SU-DHL-6 (cell line): ENCODE measurements around the gene OSBPL10.

Experiments used
- H2AFZ ChIP-seq: fragments of 200-600 bp; sonication (generic); 2 replicates; pipeline ENCODE4 v1.6.1; 2014; ENCODE audit warnings: low read depth, mild to moderate bottlenecking, moderate library complexity, mixed read lengths, antibody characterized with exemption, low read length; ENCODE audit not compliant: severe bottlenecking
- H3F3A ChIP-seq: fragments of 200-600 bp; shearing (Covaris generic); 2 replicates; pipeline ENCODE4 v1.6.0; 2016; ENCODE audit warnings: antibody characterized with exemption, mild to moderate bottlenecking; ENCODE audit not compliant: insufficient read depth
- H3K27ac ChIP-seq: fragments of 200-600 bp; sonication (generic); 2 replicates; pipeline ENCODE4 v1.5.1; 2016; ENCODE audit warnings: low read depth, mild to moderate bottlenecking, low read length, moderate library complexity, mixed read lengths
- H3K27me3 ChIP-seq: fragments of 200-600 bp; sonication (generic), shearing (Covaris generic); 2 replicates; pipeline ENCODE4 v1.6.0; 2014; ENCODE audit warnings: mild to moderate bottlenecking, low read length
- H3K36me3 ChIP-seq: fragments of 200-600 bp; sonication (generic); 2 replicates; pipeline ENCODE4 v1.6.1; 2014; ENCODE audit warnings: mild to moderate bottlenecking, low read length, mixed read lengths
- H3K4me2 ChIP-seq: fragments of 300-600, 200-600 bp; shearing (Covaris generic), sonication (generic); 2 replicates; pipeline ENCODE4 v1.6.0; 2014; ENCODE audit warnings: low read length, low read depth, mild to moderate bottlenecking; ENCODE audit not compliant: poor library complexity, severe bottlenecking
- H3K4me3 ChIP-seq: fragments of 200-600 bp; sonication (generic); 2 replicates; pipeline ENCODE4 v1.5.1; 2014; ENCODE audit warnings: antibody characterized with exemption, low read length, mild to moderate bottlenecking, mixed read lengths; ENCODE audit not compliant: insufficient read depth, poor library complexity, severe bottlenecking
- H3K79me2 ChIP-seq: fragments of 200-600 bp; sonication (generic); 2 replicates; pipeline ENCODE4 v1.6.1; 2014; ENCODE audit warnings: mild to moderate bottlenecking, low read length, moderate library complexity; ENCODE audit not compliant: insufficient read depth
- H3K9ac ChIP-seq: fragments of 200-600 bp; sonication (generic); 2 replicates; pipeline ENCODE4 v1.7.0; 2014; ENCODE audit warnings: mild to moderate bottlenecking, low read length
- H3K9me2 ChIP-seq: fragments of 200-600 bp; sonication (generic); replicated peaks from 2 replicates; pipeline ENCODE4 v1.6.1; 2014; ENCODE audit warnings: low read length; ENCODE audit not compliant: insufficient read depth
- H3K9me3 ChIP-seq: fragments of 200-600 bp; sonication (generic); 2 replicates; pipeline ENCODE4 v1.6.1; 2014; ENCODE audit warnings: low read length, mixed read lengths; ENCODE audit not compliant: insufficient read depth
- H4K20me1 ChIP-seq: fragments of 200-600 bp; sonication (generic); 2 replicates; pipeline ENCODE4 v1.6.1; 2014; ENCODE audit warnings: low read depth, mild to moderate bottlenecking, antibody characterized with exemption, low read length, moderate library complexity, mixed read lengths
- EZH2phosphoT487 ChIP-seq: fragments of 200-600 bp; sonication (generic), shearing (Covaris generic); conservative IDR thresholded peaks from 2 replicates; pipeline ENCODE4 v1.6.1; 2018; ENCODE audit warnings: mild to moderate bottlenecking, antibody characterized with exemption, low read length, moderate library complexity, mixed read lengths
- TF ChIP-seq, protein P1 (sequence below): fragments of 200-600 bp; sonication (generic); IDR thresholded peaks from one replicate; pipeline ENCODE4 v1.5.1; 2017; ENCODE audit warnings: antibody characterized with exemption, mild to moderate bottlenecking, low read length, moderate library complexity; ENCODE audit not compliant: insufficient read depth, poor library complexity, severe bottlenecking

The OSBPL10 gene

DNA sequence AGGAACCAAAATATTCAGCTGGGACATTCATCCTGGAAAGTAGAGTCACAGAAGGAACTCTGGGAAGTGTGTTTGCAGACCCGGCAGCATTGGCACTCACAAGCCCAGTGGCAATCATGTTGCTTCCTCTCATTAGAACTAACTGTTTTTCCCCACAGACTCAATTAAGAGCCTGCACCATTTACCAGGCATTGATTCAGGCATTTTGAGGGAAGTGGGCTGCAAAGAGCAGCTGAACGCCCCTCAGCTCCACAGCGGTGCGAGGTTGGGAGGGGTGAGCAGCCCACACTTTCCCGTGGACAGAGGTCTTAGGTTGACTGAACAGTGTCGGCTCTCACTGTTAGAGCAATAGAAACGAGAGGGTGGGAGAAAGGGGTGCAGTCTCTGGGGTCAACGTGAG is 304.5 kb downstream of the OSBPL10 start:
- TF ChIP-seq EZH2phosphoT487 = no peak
- TF ChIP-seq, protein P1, sequence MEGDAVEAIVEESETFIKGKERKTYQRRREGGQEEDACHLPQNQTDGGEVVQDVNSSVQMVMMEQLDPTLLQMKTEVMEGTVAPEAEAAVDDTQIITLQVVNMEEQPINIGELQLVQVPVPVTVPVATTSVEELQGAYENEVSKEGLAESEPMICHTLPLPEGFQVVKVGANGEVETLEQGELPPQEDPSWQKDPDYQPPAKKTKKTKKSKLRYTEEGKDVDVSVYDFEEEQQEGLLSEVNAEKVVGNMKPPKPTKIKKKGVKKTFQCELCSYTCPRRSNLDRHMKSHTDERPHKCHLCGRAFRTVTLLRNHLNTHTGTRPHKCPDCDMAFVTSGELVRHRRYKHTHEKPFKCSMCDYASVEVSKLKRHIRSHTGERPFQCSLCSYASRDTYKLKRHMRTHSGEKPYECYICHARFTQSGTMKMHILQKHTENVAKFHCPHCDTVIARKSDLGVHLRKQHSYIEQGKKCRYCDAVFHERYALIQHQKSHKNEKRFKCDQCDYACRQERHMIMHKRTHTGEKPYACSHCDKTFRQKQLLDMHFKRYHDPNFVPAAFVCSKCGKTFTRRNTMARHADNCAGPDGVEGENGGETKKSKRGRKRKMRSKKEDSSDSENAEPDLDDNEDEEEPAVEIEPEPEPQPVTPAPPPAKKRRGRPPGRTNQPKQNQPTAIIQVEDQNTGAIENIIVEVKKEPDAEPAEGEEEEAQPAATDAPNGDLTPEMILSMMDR = no peak
- Histone ChIP-seq H3K27me3 (no peaks in the 10 kb centered on the region), H3K79me2 (peaks cover 13% of the 10 kb centered on the region; the same call in 1 of the 2 replicates), H2AFZ (no peak overlapping the region), H3K27ac (no peak overlapping the region), H3K9ac (no peak overlapping the region), H3K36me3 (peaks cover 10% of the 10 kb centered on the region; the same call in 1 of the 2 replicates), H3K4me2 (no peak overlapping the region), H3K9me3 (no peaks in the 10 kb centered on the region), H3F3A (no peaks in the 10 kb centered on the region), H3K9me2 (no peaks in the 10 kb centered on the region), H4K20me1 (no peaks in the 10 kb centered on the region), H3K4me3 (no peak overlapping the region)

DNA sequence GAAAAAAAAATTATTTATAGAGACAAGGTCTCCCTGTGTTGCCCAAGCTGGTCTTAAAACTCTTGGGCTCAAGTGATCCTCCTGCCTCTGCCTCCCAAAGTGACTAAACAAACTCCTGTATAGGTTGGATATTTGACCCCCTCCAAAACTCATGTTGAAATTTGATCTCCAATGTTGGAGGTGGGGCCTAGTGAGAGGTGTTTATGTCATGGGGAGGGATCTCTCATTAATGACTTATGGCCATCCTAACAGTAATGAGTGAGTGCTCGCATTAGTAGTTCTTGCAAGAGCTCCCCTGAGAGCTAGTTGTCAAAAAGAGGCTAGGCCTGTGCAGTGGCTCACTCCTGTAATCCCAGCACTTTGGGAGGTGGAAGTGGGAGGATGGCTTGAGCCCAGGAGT is 307.1 kb downstream of the OSBPL10 start:
- no peaks in the 10 kb centered on the region for H3K9me3 ChIP-seq
- H3K79me2 ChIP-seq = peaks cover 13% of the 10 kb centered on the region; the same call in 1 of the 2 replicates
- H3K9me2 ChIP-seq = no peaks in the 10 kb centered on the region
- no peaks in the 10 kb centered on the region for H3F3A ChIP-seq
- H3K27me3 ChIP-seq = no peaks in the 10 kb centered on the region
- no peak overlapping the region for H3K9ac ChIP-seq
- no peak overlapping the region for H3K27ac ChIP-seq
- no peak overlapping the region for H3K4me3 ChIP-seq
- H2AFZ ChIP-seq = no peak overlapping the region
- H3K4me2 ChIP-seq = no peak overlapping the region
- TF ChIP-seq EZH2phosphoT487 = no peak
- TF ChIP-seq, protein P1 = no peak
- peaks cover 19% of the 10 kb centered on the region for H3K36me3 ChIP-seq
- H4K20me1 ChIP-seq = no peaks in the 10 kb centered on the region

DNA sequence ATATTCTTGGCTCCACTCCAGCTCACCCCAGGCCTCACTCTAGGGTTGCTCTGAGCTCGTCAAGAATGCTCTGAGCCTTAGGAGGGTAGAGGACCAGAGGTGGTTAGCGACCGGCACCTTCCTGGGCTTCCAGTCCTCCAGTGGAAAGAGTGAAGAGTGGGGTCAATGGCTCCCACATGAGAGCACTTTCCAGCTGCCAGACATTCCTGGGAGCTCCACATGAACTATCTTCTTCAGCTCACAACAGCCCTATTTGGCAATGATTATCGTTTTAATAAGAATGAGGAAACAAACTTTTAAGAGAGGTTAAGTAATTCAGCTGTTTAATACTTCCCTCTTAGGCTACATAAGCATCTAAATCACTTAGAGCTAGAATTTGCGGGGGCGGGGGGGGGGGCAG is 309.1 kb downstream of the OSBPL10 start:
- Histone ChIP-seq H3K9me2 (no peaks in the 10 kb centered on the region), H3K79me2 (peaks cover 13% of the 10 kb centered on the region; the same call in 1 of the 2 replicates), H3K27ac (no peak overlapping the region), H3K4me3 (no peak overlapping the region), H3K9me3 (no peaks in the 10 kb centered on the region), H3K9ac (no peak overlapping the region), H3K36me3 (peaks cover 32% of the 10 kb centered on the region), H3K27me3 (no peaks in the 10 kb centered on the region), H2AFZ (no peak overlapping the region), H4K20me1 (no peaks in the 10 kb centered on the region), H3F3A (0 out of 2 replicates have a peak, but pooled peaks cover 4% of the 10 kb centered on the region), H3K4me2 (no peak overlapping the region)
- no peak for TF ChIP-seq EZH2phosphoT487
- TF ChIP-seq, protein P1 = no peak
